Left renal pelvis (tissue), 4 donors: ENCODE results near the gene PLXNA4. TPM values are rescaled to one million over a fixed set of nuclear protein-coding genes. Genes with fewer than 3 reads are reported as not detected.

Source experiments
- DNase-seq, 4 donors: peaks; one replicate each; pipeline ENCODE4 v3.0.0-alpha.2; 2013; ENCODE audit warnings: low read depth in 4 of 4, low spot score in 3 of 4
- polyA plus RNA-seq, 4 donors: library from polyadenylated mRNA; unstranded; fragments of 120-200 nt; gene quantifications; one replicate each; pipeline ENCODE4 v1.2.1, GENCODE V29; 2013; ENCODE audit not compliant: insufficient read length in 4 of 4

PLXNA4 gene
- polyA plus RNA-seq, 4 donors = 3.0 to 15.1 (median 13.8) TPM

DNA sequence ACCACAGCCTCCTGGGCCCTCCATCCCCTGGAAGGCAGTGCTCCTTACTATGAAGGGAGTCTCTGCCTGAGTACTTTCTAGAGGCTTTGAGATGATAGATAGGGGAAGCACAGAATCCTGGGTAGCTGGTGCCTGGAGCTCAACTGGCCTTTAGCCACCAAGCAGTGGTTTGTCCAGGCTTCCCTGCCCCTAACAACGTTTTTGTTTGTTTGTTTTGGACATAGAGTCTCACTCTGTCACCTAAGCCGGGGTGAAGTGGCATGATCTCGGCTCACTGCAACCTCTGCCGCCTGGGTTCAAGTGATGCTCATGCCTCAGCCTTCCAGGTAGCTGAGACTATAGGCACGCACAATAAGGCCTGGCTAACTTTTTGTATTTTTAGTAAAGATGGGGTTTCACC is 289.4 kb downstream of the PLXNA4 start:
- no peak for DNase-seq

DNA sequence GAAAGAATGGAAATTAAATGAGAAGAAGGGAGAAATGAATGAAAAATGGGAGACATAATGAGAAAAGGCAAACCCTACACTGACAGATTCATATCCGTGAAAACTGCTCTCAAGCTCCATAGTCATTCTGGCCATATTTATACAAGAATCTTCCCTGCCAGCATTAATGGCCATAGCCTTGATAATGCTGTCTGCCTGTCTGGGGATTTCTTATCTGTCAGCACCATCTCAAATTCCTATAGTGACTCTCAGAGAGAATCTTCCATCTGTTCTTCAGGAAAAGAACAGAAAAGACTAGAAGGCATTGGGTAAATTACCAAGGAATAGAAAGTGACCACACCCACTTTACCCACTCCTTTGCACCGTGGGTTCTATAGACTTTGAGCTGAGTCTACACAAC is 295.9 kb downstream of the PLXNA4 start:
- DNase-seq = no peak

DNA sequence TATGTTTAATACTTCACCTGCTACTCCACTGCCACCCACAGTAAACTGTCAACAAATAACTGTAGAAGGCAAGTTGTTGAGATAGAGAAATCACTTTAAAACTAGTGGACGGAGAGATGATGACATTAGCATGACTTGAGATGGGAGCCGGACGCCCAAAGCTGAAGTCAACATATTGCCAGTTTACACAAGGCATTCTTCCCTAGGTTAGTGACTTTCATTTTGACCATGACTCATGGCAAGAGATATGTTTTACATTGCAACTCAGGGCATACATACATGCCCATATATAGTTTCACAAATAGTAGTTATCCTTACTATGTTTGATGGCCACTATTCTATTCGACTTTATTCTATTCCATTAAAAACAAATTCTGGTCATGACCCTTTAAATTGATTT is 296.6 kb downstream of the PLXNA4 start:
- DNase-seq = no peak

DNA sequence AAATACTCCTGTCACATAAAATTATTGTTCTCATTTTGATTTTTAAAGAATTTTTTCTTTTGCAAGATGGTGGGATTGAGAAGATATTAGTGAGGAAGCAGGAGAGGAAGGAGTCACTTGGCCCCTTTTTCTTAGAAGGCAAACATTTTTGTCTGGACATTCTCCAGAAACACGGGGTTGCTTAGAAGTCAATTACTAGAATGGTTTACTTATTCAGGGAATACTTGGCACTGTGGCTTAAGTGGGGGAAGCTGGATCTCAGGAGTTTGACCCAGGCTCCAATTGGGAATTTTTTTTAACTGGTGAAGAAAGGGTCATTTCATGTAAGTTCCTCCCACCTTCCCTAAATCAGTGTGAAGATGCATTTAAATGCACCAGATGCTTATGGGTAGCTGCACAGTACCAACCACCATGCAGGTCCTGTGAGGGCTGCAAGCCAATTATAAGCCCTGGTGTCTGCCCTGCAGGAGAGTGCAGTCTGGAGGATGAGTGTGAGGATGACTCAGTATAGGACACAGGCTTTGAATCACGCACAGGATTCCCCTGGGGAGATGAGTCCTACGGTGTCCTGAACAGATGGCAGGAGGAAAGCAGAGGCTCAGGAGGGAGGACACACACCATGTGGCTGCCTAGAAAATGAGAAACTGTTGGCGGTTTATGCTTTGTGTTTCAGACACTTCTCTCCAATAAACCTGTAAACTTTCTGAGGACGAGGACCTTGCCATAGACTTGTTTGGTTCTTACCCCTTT is 299.1 kb downstream of the PLXNA4 start:
- DNase-seq = no peak

DNA sequence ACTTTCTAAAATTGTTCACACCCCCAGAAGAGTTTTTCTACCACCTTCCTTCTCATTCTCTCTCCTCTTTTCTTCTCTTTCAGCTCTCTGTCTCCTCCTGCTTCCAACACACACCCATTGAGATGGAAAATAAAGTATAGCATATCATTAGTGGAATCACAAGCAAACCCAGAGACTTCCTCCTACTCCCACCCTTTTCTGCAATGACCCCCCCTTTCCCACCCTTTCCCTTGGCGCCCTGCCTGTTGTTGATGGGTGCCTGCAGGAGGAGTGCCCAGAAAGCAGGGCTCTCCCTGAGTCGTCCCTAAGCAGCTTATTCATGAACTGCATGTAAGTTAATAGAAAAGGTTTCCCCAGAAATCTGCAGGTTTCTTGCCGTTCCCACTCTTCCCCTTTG is 300.0 kb downstream of the PLXNA4 start:
- no peak for DNase-seq

DNA sequence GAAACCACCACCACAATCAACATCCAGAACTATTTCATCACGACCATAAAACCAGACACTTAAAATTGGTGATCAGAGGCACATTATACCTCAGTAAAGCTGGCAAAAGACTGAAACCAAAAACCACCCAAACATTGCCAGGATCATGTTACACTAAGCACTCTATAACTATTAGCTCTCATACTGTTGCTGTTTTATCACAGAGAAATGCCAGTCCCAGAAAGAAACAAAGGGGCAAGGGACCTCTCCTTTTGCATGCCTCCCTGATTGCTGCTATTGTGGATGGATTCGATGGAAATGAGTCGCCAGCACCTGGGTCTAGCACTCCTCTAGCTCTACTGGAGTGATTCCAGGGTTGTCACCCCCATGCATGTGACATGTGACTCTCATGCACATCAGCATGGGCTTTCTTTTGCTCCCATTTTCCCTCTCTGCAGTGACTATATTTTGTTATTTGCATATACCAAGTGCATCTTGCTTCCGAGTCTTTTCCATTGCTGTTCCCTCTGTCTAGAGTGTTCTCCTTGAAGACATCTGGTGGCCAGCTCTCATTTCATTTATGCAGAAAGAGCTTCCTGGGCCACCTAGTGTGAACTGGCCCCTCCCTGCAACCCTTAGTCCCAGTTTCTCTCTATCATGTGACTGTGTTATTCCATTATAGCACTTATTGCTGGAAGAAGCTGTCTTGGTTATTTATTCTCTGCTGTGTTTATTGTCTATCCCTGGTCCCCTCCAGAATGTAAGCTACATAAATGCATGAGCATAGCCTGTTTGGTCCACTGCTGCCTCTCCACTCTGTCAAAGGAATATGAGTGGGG is 300.6 kb downstream of the PLXNA4 start:
- no peak for DNase-seq

DNA sequence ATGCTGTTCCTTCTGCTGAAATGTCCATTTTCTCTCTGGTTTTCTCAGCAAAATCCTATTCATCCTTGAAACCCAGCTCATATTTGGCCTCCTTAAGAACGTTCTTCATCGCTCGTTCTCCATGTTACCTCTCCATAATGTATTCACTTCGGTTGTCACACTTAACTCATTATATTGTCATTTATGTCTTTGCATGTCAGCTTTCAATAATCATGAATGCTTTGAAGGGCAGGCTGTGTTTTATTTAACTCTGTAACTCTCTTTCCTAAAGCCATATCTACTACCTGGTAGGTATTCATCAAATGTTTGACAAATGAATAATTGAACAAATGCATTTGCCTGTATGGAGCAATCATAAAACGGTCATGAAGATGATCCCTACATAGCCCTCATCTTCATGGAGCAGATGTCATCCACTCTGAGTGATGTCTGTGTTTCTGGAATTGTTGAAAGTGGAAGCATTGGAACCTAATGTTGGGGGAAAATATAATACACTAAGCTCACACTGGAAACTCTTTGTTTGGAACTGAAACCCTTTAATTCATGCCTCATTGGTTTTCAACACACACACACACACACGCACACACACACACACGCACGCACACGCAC is 303.4 kb downstream of the PLXNA4 start:
- no peak for DNase-seq

DNA sequence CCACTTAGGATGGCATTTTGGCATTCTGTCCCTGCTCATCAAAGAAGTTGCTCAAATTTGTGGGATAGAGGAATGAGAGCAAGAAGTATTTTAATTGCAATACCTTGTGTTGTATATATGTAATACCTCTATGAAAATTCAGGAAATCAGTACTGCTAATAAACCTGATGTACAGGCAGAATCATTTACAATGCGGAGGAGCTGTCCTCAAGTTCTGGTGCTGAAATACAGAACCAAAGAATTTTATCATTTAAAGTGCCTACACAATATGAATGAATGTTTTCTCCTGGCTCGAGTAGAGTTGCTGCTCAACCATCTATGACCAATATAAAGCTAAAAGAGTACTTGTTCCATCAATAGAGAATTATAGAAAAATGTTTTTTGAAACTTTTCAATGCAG is 305.8 kb downstream of the PLXNA4 start:
- peak in 1 of 4 donors; percentile 41 for DNase-seq

DNA sequence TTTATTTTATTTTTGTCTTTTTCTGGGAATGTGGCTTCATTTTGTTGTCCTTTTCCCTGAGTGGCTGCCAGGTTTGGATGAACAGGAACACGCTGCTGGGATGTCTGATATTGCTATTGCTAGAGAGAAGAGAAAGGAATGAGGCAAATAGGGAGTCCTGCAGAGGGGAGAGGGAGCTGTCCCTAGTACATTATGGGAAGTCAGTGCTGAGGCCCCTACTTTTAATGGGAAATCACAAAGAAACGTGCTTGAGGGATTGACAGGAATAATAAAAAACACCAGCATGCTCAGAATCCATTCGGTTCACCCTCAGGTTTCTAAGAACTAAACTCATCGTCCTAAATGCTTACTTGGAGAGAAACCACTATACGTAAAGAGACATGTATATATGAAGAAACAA is 306.6 kb downstream of the PLXNA4 start:
- no peak for DNase-seq

DNA sequence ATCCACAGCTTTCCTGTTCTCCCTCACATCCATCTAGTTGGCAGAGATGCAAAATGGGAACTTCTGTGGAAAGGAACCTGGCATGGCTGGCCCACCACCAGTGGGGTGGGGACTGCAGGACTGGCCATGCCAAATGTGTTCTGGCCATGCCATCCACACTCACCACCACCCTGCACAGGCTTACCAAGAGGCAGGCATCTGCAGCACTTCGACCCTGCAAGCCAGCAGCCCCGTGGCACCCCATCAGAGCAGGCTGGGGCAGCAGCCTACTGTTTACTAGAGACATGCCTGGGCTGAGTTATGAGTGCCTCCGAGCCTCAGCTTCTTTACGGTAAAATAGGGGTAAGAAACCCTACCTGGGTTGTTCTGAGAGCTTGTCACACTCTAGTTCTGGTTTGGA is 313.1 kb downstream of the PLXNA4 start:
- no peak for DNase-seq

DNA sequence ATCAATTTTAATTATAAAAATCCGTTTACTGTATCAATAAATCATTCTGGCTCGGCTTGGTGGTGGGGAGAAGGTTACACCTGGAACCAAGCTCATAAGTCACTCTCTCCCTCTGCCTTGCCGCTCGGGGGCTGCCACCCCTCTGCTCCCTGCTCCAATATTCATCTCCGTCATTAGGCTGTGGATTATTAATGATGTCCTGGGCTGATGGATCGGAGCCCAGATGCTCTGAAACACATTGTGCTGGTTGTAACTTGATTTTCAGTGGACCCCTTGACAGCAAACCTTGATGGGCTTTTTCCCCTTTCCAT is 314.2 kb downstream of the PLXNA4 start:
- DNase-seq = no peak

DNA sequence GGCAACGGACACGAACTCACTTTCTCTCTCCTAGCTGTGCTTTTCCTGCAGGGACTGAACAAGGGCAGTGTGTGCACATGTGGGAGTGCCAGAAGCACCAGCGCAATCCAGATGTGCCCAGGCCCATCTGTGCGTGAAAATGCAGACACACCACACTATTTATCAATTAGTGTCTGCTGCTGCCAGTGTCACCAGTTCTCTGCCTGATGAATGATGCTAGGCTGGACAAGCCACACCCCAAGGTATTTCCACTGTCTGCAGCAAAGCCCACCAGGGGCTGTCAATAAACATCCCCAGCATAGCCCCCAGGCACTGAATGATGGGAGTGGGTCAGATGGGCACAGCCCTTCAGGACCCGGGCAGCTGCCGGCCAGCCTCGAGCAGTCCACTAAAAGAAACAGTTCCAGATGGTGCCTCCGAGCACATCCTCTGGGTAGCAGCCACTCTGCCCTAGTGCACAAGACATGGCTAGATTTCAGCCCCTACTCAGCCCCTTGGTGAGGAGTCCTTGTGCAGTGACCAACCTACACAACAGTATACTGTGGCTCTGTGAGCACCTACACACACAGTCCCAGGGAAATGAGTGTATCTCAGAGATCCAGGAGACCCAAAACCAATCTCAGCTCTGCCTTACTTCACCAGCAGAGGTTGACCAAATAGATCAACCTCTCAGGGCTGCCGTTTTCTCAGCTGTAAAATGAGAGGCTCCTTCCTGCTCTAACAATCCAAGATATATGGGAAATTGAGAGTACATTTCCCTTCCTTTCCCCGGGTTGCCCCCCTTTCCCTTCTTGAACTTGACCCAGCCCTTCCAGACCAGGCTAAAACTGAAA is 314.7 kb downstream of the PLXNA4 start:
- DNase-seq = no peak

DNA sequence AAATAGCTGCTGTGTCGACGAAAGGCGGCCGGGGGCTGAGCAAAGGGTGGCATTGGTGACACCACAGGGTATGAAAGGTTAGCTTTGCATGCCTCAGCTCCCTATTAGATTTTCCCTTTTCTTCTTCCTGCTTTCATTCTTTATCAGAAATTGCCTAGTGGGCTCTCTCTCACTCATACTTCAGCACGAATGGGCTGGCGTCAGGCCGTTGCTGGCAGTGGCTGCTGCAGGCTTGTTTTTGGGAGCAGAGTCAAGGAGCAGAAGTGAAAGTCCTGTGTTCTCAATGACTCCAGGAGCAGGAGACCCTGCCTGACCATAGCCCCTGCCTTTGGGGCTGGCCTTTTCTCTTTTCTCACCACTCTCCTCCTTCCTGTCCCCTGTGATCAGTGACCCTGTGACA is 318.0 kb downstream of the PLXNA4 start:
- DNase-seq = no peak

DNA sequence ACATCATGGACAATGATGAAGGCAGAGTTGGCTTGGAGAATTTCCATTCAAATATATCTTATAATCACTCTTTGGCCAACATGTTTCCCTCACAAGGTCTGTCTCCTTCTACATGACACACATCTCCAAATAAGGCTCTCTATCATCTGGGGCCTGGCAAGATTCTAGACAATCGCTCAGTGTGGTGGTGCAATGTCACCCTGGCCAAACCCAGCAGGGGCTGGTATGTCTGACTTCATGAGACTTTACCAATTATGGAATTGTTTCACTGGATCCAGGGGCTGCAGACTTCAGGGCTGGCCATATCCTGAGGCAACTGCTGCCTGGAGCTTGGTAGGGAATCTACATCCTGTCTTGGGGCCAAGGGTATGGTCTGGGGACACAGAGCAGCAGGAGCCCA is 319.0 kb downstream of the PLXNA4 start:
- DNase-seq = no peak

DNA sequence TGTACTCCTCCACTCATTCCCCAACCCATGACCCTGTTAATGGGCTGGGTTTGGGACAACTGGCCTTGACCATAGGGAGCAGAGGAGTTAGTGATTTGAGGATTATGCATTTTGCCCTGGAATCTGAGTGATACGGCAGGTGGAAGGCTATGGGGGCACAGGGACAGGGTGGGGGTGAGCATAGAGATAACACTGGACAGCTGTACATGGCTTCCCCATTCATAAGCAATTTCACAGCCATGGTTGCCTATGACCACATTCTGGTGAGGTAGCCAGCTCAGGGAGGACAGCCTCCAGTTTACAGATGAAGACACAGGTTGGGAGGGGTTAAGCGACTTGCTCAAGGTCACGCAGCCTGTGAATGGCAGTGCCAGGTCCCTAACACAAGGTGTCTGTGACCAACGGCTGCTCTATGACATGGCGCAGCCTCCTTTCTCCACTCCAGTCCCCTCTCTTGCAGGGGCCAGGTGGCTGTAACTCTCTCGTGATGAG is 319.5 kb downstream of the PLXNA4 start:
- no peak for DNase-seq

DNA sequence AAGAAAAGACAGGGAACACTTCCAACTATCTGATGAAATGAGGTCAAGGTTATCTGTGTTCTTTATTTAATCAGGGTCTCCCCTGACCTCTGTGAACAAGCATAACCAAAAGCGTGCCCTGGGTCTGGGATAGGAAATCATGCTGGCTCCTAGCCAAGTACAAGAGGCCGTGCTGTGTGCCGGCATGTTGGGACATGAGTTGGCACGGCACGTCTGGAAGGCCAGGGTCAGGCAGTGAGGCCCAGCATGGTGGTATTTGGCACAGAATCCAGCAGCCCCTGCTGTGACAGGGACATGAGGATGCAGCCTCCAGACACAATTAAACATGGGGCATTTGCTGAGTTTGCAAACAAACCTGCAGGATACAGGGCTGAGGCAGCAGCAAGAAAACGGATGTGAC is 320.4 kb downstream of the PLXNA4 start:
- DNase-seq = no peak

DNA sequence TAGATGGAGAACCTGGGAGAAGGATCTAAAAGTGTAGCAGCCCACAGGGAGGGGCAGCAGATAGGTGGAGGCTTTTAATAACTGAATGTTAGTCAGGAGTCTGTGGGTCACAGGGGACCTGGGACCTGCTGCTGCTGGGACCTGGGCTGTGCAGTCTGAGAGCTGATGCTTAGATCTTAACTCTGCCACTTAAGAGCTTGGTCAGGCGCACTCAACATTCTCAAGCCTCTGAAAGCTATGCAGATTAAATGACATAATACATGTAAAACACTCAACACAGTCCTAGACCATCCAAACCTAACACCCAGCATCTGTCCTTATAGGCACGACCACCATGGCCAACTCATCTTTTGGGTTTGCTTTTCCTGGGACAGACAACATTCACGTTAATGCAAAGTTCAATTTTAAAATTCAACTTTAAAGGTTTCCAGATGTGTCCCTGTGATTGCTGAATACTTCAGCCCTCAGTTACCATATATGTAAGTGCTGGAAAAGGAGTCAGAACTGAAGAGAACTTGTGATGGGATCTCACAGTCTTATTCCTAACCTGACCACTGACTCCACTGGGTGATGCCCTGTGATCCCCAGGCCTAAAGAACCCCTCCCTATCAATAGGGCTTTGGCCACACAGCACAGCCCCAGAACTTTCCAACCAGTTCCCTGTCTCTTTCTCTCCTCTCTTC is 321.0 kb downstream of the PLXNA4 start:
- no peak for DNase-seq

DNA sequence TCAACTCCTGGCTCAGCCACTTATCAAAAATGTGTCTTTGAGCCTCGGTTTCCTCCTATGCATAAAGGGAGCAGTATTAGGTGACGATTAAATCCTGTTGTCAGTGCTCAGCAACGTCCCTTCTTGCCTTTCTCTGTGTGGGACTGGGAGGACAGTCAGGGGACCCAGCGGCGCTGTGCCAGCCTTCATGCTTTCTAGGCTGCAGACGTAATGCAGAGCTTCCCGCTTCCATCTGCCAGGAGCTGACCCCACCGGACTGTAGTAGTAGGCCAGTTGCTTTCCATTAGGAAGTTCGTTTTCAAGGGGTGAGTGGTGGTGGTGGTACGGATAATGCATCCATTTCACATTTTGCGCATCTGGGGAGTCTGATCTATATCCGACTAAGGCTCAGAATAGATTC is 321.8 kb downstream of the PLXNA4 start:
- no peak for DNase-seq

DNA sequence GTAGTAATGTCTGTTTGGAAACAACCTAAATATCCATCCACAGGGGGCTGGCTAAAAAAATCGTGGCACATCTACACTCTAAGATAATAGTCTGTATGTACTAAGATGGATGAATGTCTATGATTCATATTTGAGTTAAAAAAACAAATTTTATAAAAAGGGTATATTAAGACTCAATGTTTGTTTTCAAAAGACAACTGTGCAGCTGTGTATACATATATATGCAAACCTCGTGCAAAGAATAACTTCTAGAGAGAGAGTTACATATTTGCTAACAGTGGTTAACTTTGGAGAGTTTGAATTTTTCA is 323.5 kb downstream of the PLXNA4 start:
- DNase-seq = no peak

DNA sequence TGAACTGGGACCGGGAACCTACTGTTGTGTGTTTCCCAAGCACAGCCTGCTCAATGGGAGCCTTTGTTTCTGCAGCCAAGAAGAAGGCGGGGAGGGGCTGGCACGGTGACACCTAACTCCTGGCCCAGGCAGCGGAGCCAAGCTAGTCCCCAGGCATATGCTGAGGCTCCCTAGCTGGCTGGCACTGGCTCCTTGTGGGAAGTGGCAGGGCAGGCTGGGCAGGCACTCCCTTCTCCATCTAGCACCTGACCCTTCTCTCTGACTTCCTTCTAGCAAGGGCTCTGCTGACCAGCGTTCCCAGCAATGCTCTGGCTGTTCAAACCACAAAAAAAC is 325.0 kb downstream of the PLXNA4 start:
- DNase-seq = peak in 1 of 4 donors; percentile 25
